CD14-positive monocyte (primary cell): ENCODE results near the gene GPC6. TPM values are rescaled to one million over a fixed set of nuclear protein-coding genes. Genes with fewer than 3 reads are reported as not detected.

Experiments used
- DNase-seq, 3 donors: peaks; one replicate each; pipeline ENCODE4 v3.0.0-alpha.2; 2011 to 2022
- H2AFZ ChIP-seq: 2 replicates; pipeline ENCODE4 v1.6.0; 2012; ENCODE audit warnings: mild to moderate bottlenecking, low read depth, low read length, inconsistent platforms; ENCODE audit not compliant: insufficient read depth, poor library complexity, severe bottlenecking
- H3K27ac ChIP-seq, 2 donors: 1 replicate in 1 of 2; 2 replicates in 1 of 2; pipeline ENCODE4 v1.5.1; 2012 to 2013; ENCODE audit warnings: low read length in 2 of 2, control low read depth in 1 of 2, inconsistent platforms in 1 of 2, low read depth in 1 of 2, mild to moderate bottlenecking in 1 of 2
- H3K27me3 ChIP-seq, 2 donors: one replicate each; pipeline versions ENCODE4 v1.6.0 to v1.6.1; 2011 to 2013; ENCODE audit warnings: low read length in 2 of 2; ENCODE audit not compliant: control insufficient read depth in 2 of 2, insufficient read depth in 2 of 2
- H3K36me3 ChIP-seq, 2 donors: replicated peaks in 1 of 2; 1 replicate in 1 of 2; 2 replicates in 1 of 2; pipeline versions ENCODE4 v1.5.1 to v1.6.1; 2012 to 2013; ENCODE audit warnings: low read length in 2 of 2, control low read depth in 1 of 2, inconsistent platforms in 1 of 2, mild to moderate bottlenecking in 1 of 2; ENCODE audit not compliant: insufficient read depth in 2 of 2, control insufficient read depth in 1 of 2
- H3K4me1 ChIP-seq, 2 donors: 1 replicate in 1 of 2; 2 replicates in 1 of 2; pipeline versions ENCODE4 v1.5.1 to v1.6.1; 2012 to 2013; ENCODE audit warnings: low read length in 2 of 2, control low read depth in 1 of 2, inconsistent platforms in 1 of 2, mild to moderate bottlenecking in 1 of 2, moderate library complexity in 1 of 2; ENCODE audit not compliant: insufficient read depth in 2 of 2, control insufficient read depth in 1 of 2
- H3K4me2 ChIP-seq: replicated peaks from 2 replicates; pipeline ENCODE3; 2012; ENCODE audit warnings: low read length, moderate library complexity, mild to moderate bottlenecking; ENCODE audit not compliant: poor library complexity, severe bottlenecking; ENCODE audit errors: extremely low read depth
- H3K4me3 ChIP-seq, 3 experiments: fragments of 200-600 bp in 1 of 3; sonication (generic) in 1 of 3; replicated peaks in 1 of 3; 1 replicate in 2 of 3; 2 replicates in 1 of 3; pipeline ENCODE4 v1.5.1; 2011 to 2013; ENCODE audit warnings: low read length in 3 of 3, mild to moderate bottlenecking in 3 of 3, control low read depth in 2 of 3, low read depth in 2 of 3, inconsistent platforms in 1 of 3, moderate library complexity in 1 of 3
- H3K79me2 ChIP-seq: 2 replicates; pipeline ENCODE4 v1.6.0; 2012; ENCODE audit warnings: mild to moderate bottlenecking, control low read depth, inconsistent platforms, low read length, moderate library complexity; ENCODE audit not compliant: insufficient read depth
- H3K9ac ChIP-seq: 2 replicates; pipeline ENCODE4 v1.6.0; 2017; ENCODE audit warnings: low read length, mild to moderate bottlenecking; ENCODE audit not compliant: insufficient read depth, poor library complexity, severe bottlenecking
- H3K9me3 ChIP-seq, 2 donors: replicated peaks in 1 of 2; 1 replicate in 1 of 2; 2 replicates in 1 of 2; pipeline versions ENCODE4 v1.5.1 to v1.6.1; 2012 to 2013; ENCODE audit warnings: low read length in 2 of 2, control low read depth in 1 of 2; ENCODE audit not compliant: control insufficient read depth in 1 of 2, insufficient read depth in 1 of 2
- H4K20me1 ChIP-seq: 2 replicates; pipeline ENCODE4 v1.6.0; 2012; ENCODE audit warnings: mild to moderate bottlenecking, low read length, control low read depth, moderate library complexity; ENCODE audit not compliant: insufficient read depth
- H3K27ac Mint-ChIP-seq, 7 donors: one replicate each; pipeline ENCODE4 v1.8.0; 2020; ENCODE audit warnings: mild to moderate bottlenecking in 7 of 7, mixed read lengths in 7 of 7, moderate library complexity in 6 of 7, inconsistent platforms in 2 of 7
- H3K27me3 Mint-ChIP-seq, 3 donors: one replicate each; pipeline ENCODE4 v1.8.0; 2021 to 2022; ENCODE audit warnings: low read depth in 3 of 3, mild to moderate bottlenecking in 3 of 3, mixed read lengths in 3 of 3, moderate library complexity in 3 of 3, inconsistent platforms in 1 of 3
- H3K36me3 Mint-ChIP-seq, 2 donors: one replicate each; pipeline ENCODE4 v1.8.0; 2020; ENCODE audit warnings: mixed read lengths in 2 of 2, inconsistent platforms in 1 of 2, mild to moderate bottlenecking in 1 of 2
- H3K4me1 Mint-ChIP-seq: one replicate; pipeline ENCODE4 v1.8.0; 2020; ENCODE audit warnings: mild to moderate bottlenecking, mixed read lengths
- H3K4me3 Mint-ChIP-seq, 2 donors: one replicate each; pipeline ENCODE4 v1.8.0; 2020; ENCODE audit warnings: mild to moderate bottlenecking in 2 of 2, mixed read lengths in 2 of 2, moderate library complexity in 1 of 2
- H3K9me3 Mint-ChIP-seq, 7 donors: one replicate each; pipeline ENCODE4 v1.8.0; 2020 to 2022; ENCODE audit warnings: mixed read lengths in 7 of 7, mild to moderate bottlenecking in 6 of 7, moderate library complexity in 6 of 7, inconsistent platforms in 2 of 7
- CTCF ChIP-seq: fragments of 200-600 bp; IDR thresholded peaks from one replicate; pipeline ENCODE4 v1.8.0; 2022; ENCODE audit warnings: antibody characterized with exemption, mild to moderate bottlenecking
- WGBS: methylation state at CpG from one replicate; pipeline ENCODE4 v1.1.5; 2013; ENCODE audit warnings: missing lambda C conversion rate; ENCODE audit not compliant: insufficient coverage; 5-methylcytosine and 5-hydroxymethylcytosine counted together
- intact Hi-C, 2 donors: fragments of 100-400 bp; cut with micrococcal nuclease; formaldehyde crosslinking; loops; one replicate each; pipeline versions ENCODE4 v1.15.0 to v1.15.1; 2023
- polyA plus RNA-seq, 3 donors: library from polyadenylated mRNA; depleted of rRNA in 1 of 3; unstranded in 2 of 3; stranded (reverse) in 1 of 3; fragments of 300-500 nt in 2 of 3; fragments of >200 nt in 1 of 3; fragmentation: Illumina TruSeq in 2 of 3; gene quantifications; 1 replicate in 2 of 3; 2 replicates in 1 of 3; pipeline ENCODE4 v1.2.3, GENCODE V29; 2012 to 2021

GPC6 gene
- polyA plus RNA-seq, 3 donors = not detected

- H3K79me2 ChIP-seq = no peaks in the 10 kb centered on the region
- H3K4me3 ChIP-seq = no peak overlapping the region
- no peak for DNase-seq
- no peaks in the 10 kb centered on the region for H3K36me3 ChIP-seq
- WGBS = no CpG with 5 or more reads among the region's 5 CpGs
- Mint-ChIP-seq H3K4me3 (no peak overlapping the region), H3K36me3 (no peaks in the 10 kb centered on the region), H3K27me3 (no peaks in the 10 kb centered on the region), H3K4me1 (no peaks in the 10 kb centered on the region), H3K27ac (no peak overlapping the region), H3K9me3 (peaks cover 0 to 4% (median 0%) of the 10 kb centered on the region in 7 donors)
- H2AFZ ChIP-seq = no peak overlapping the region
- no peak overlapping the region for H3K9ac ChIP-seq
- H3K27ac ChIP-seq = no peak overlapping the region
- TF ChIP-seq CTCF = no peak
- H3K9me3 ChIP-seq = no peaks in the 10 kb centered on the region
- no peak overlapping the region for H3K4me2 ChIP-seq
- H3K27me3 ChIP-seq = no peaks in the 10 kb centered on the region
- no peaks in the 10 kb centered on the region for H4K20me1 ChIP-seq
- H3K4me1 ChIP-seq = no peaks in the 10 kb centered on the region
- intact Hi-C loops = no loop called here
Measured at GRCh38 chr13:94210816-94211215, 984.2 kb downstream of the GPC6 start.

GRCh38 chr13:94212196-94212595 is 985.6 kb downstream of the GPC6 start:
- no peak overlapping the region for H3K27ac Mint-ChIP-seq
- Histone ChIP-seq H3K9ac (no peak overlapping the region), H4K20me1 (no peaks in the 10 kb centered on the region), H3K79me2 (no peaks in the 10 kb centered on the region), H2AFZ (no peak overlapping the region), H3K27me3 (no peaks in the 10 kb centered on the region), H3K27ac (no peak overlapping the region), H3K4me2 (no peak overlapping the region), H3K4me3 (no peak overlapping the region), H3K36me3 (no peaks in the 10 kb centered on the region), H3K9me3 (no peaks in the 10 kb centered on the region), H3K4me1 (no peaks in the 10 kb centered on the region)
- H3K27me3 Mint-ChIP-seq = no peaks in the 10 kb centered on the region
- no peak for DNase-seq
- no peaks in the 10 kb centered on the region for H3K4me1 Mint-ChIP-seq
- peaks cover 0 to 4% (median 0%) of the 10 kb centered on the region in 7 donors for H3K9me3 Mint-ChIP-seq
- H3K4me3 Mint-ChIP-seq = no peak overlapping the region
- intact Hi-C loops = no loop called here
- no peak for TF ChIP-seq CTCF
- no peaks in the 10 kb centered on the region for H3K36me3 Mint-ChIP-seq
